K562 treated with DMSO at 1 percent for 48 hours (cell line): ENCODE results near the gene YBX2. TPM values are rescaled to one million over a fixed set of nuclear protein-coding genes. Genes with fewer than 3 reads are reported as not detected.

Experiments used
- total RNA-seq: library from RNA; unstranded; fragments of 300-600 nt; gene quantifications from 2 replicates; pipeline ENCODE4 v1.2.3, GENCODE V29; 2022; ENCODE audit warnings: low replicate concordance; ENCODE audit errors: extremely low read depth

YBX2 gene
- total RNA-seq, 1 experiment from 2014 or later: not detected

Other genes starting within 250 kb of the YBX2 start
- not detected in 2 replicates for gene CLEC10A, start 214.4 kb downstream of the YBX2 start, total RNA-seq
- gene ASGR2, start 179.8 kb downstream of the YBX2 start, total RNA-seq: not detected in 2 replicates
- gene ASGR1, start 115.3 kb downstream of the YBX2 start, total RNA-seq: not detected in 2 replicates
- gene DLG4, start 74.8 kb downstream of the YBX2 start, total RNA-seq: not detected in 2 replicates
- 648 TPM in 1 of 2 replicates, not detected in the other for gene ACADVL, start 74.7 kb downstream of the YBX2 start, total RNA-seq
- gene DVL2, start 60.1 kb downstream of the YBX2 start, total RNA-seq: not detected in 2 replicates
- not detected in 2 replicates for gene PHF23, start 55.2 kb downstream of the YBX2 start, total RNA-seq
- not detected in 2 replicates for gene GABARAP, start 52.2 kb downstream of the YBX2 start, total RNA-seq
- gene CTDNEP1, start 42.9 kb downstream of the YBX2 start, total RNA-seq: not detected in 2 replicates
- not detected in 2 replicates for gene ELP5, start 42.4 kb downstream of the YBX2 start, total RNA-seq
- gene CLDN7, start 32.2 kb downstream of the YBX2 start, total RNA-seq: not detected in 2 replicates
- gene SLC2A4, start 12.9 kb downstream of the YBX2 start, total RNA-seq: not detected in 2 replicates
- 875 TPM in 1 of 2 replicates, not detected in the other for gene EIF5A, start 13.0 kb upstream of the YBX2 start, total RNA-seq
- not detected in 2 replicates for gene GPS2, start 20.7 kb upstream of the YBX2 start, total RNA-seq
- gene NEURL4, start 34.7 kb upstream of the YBX2 start, total RNA-seq: not detected in 2 replicates
- not detected in 2 replicates for gene ACAP1, start 41.9 kb upstream of the YBX2 start, total RNA-seq
- not detected in 2 replicates for gene KCTD11, start 57.5 kb upstream of the YBX2 start, total RNA-seq
- gene TMEM95, start 60.5 kb upstream of the YBX2 start, total RNA-seq: not detected in 2 replicates
- not detected in 2 replicates for gene TNK1, start 86.5 kb upstream of the YBX2 start, total RNA-seq
- gene PLSCR3, start 99.9 kb upstream of the YBX2 start, total RNA-seq: not detected in 2 replicates
- not detected in 2 replicates for gene TMEM256, start 109.5 kb upstream of the YBX2 start, total RNA-seq
- not detected in 2 replicates for gene NLGN2, start 113.2 kb upstream of the YBX2 start, total RNA-seq
- gene SPEM1, start 125.7 kb upstream of the YBX2 start, total RNA-seq: not detected in 2 replicates
- gene SPEM2, start 131.0 kb upstream of the YBX2 start, total RNA-seq: not detected in 2 replicates
- gene SPEM3, start 134.2 kb upstream of the YBX2 start, total RNA-seq: not detected in 2 replicates
- not detected in 2 replicates for gene TMEM102, start 140.8 kb upstream of the YBX2 start, total RNA-seq
- gene FGF11, start 144.9 kb upstream of the YBX2 start, total RNA-seq: not detected in 2 replicates
- gene CHRNB1, start 150.4 kb upstream of the YBX2 start, total RNA-seq: not detected in 2 replicates
- gene ZBTB4, start 185.0 kb upstream of the YBX2 start, total RNA-seq: not detected in 2 replicates
- not detected in 2 replicates for gene SLC35G6, start 186.8 kb upstream of the YBX2 start, total RNA-seq
- gene POLR2A, start 189.7 kb upstream of the YBX2 start, total RNA-seq: 83.6 TPM in 1 of 2 replicates, not detected in the other